Kidney (tissue), 14 donors: ENCODE measurements around the gene TMEM51. TPM values are rescaled to one million over a fixed set of nuclear protein-coding genes. Genes with fewer than 3 reads are reported as not detected.

Experiments
- DNase-seq, 5 donors: peaks; one replicate each; pipeline ENCODE4 v3.0.0-alpha.2; 2013 to 2020
- FAIRE-seq: peaks from 2 replicates; lab custom pipeline; 2012; peaks lifted over from hg19 to GRCh38; lab: Jason Lieb, UNC
- H3K27ac ChIP-seq, 2 donors: one replicate each; pipeline ENCODE4 v1.7.0; 2013; ENCODE audit warnings: low read depth in 2 of 2, low read length in 2 of 2, inconsistent platforms in 1 of 2
- H3K27me3 ChIP-seq: one replicate; pipeline ENCODE4 v1.7.1; 2013; ENCODE audit warnings: low read length, inconsistent platforms; ENCODE audit not compliant: control insufficient read depth, insufficient read depth
- H3K36me3 ChIP-seq, 3 donors: one replicate each; pipeline versions ENCODE4 v1.7.0 to v1.7.1; 2013; ENCODE audit warnings: low read length in 3 of 3, control low read depth in 1 of 3, inconsistent platforms in 1 of 3; ENCODE audit not compliant: insufficient read depth in 3 of 3, control insufficient read depth in 2 of 3
- H3K4me1 ChIP-seq, 3 donors: one replicate each; pipeline versions ENCODE4 v1.7.0 to v1.7.1; 2013; ENCODE audit warnings: low read length in 3 of 3, inconsistent platforms in 1 of 3, low read depth in 1 of 3; ENCODE audit not compliant: control insufficient read depth in 2 of 3, insufficient read depth in 2 of 3
- H3K4me3 ChIP-seq, 3 donors: one replicate each; pipeline versions ENCODE4 v1.7.0 to v1.8.1; 2013; ENCODE audit warnings: low read length in 3 of 3, control low read depth in 1 of 3, inconsistent platforms in 1 of 3
- H3K9ac ChIP-seq, 3 donors: one replicate each; pipeline versions ENCODE4 v1.7.0 to v1.7.1; 2013; ENCODE audit warnings: low read length in 3 of 3, control low read depth in 1 of 3, inconsistent platforms in 1 of 3
- H3K9me3 ChIP-seq, 3 donors: one replicate each; pipeline versions ENCODE4 v1.7.0 to v1.7.1; 2013; ENCODE audit warnings: low read length in 3 of 3, control low read depth in 1 of 3, inconsistent platforms in 1 of 3; ENCODE audit not compliant: control insufficient read depth in 2 of 3, insufficient read depth in 1 of 3
- CTCF ChIP-seq: IDR thresholded peaks from 3 replicates; pipeline ENCODE4 v1.5.1; 2012; ENCODE audit warnings: mild to moderate bottlenecking, moderate library complexity, borderline replicate concordance; ENCODE audit not compliant: insufficient read depth; ENCODE audit errors: extremely low read depth
- intact Hi-C: fragments of 100-400 bp; cut with DNase I; formaldehyde crosslinking; loops from one replicate; pipeline ENCODE4 v1.11.1; 2022
- polyA plus RNA-seq: library from polyadenylated mRNA; stranded (reverse); fragments of 350-450 nt; fragmentation: Illumina TruSeq; extraction: RNeasy Lipid Tissue Mini Kit (QIAGEN cat#74804); gene quantifications from one replicate; pipeline ENCODE4 v1.2.3, GENCODE V29; 2014; ENCODE audit warnings: low read depth, low replicate concordance; ENCODE audit not compliant: insufficient read depth
- total RNA-seq: library from RNA; stranded (reverse); fragmentation: NEBNext Ultra II Directional; extraction: Animal tissue kit (Norgen Biotek cat#: 25700); gene quantifications from one replicate; pipeline ENCODE4 v1.2.1, GENCODE V29; 2021
- donor health status: control.
- donor health status: control.
- donor health status: control.
- donor health status: control.
- donor health status: control.
- donor health status: DM: yes; HTN: yes; CAD: no.
- donor health status: Normal renal cell carcinoma (clear cell type).

The TMEM51 gene
- total and polyA plus RNA-seq, 2 donors from 2014 or later: 38.1 to 48.4 TPM

DNA sequence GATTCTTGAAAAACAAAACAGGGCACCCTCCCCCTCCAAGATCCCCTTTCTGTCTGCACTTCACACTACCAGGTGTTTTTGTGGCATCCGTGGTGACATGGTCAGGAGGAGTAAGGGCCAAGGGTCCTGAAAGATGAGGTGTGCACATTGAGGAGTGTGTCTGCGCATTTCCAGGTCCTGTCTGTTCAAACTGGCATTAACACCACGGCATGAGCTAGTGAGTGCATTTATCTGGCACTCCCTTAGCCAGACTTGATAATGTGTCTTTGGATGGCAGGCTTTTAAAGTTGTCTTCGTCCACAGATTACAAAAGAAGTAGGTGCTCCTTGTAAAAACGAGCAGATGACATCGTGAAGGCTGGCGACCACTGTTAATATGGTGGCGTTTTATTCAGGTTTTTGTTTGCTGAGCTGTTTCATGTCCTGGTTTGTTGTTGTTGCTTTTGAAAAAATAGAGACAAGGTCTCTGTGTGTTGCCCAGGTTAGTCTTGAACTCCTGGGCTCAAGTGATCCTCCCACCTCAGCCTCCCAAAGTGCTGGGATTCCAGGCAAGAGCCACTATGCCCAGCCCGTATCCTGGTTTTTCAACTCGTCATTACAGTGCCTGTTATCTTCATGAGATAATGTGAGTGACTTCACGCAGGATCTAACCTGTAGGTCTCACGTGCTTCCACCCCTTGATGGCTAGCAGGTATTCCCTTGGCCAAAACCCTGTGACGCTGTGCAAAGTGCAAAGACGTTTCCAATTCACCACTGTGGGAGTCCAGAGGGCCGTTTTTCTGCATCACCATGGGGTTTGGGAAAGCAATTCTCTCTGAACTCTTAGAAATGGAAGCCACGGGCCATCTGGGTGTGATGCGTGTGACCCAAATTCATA, 4.2 kb downstream of the TMEM51 start:
- no peaks in the 10 kb centered on the region for H3K9me3 ChIP-seq
- intact Hi-C loops: no loop called here
- H3K4me1 ChIP-seq: peaks cover 0 to 45% (median 36%) of the 10 kb centered on the region in 3 donors
- DNase-seq: no peak
- H3K4me3 ChIP-seq: peak overlapping the region in 1 of 3 donors; percentile 15
- H3K9ac ChIP-seq: peak overlapping the region in 1 of 3 donors; percentile 93
- FAIRE-seq: no peak
- TF ChIP-seq CTCF: no peak
- peak overlapping the region; percentile 65 to 93 for H3K27ac ChIP-seq
- H3K36me3 ChIP-seq: no peaks in the 10 kb centered on the region
- H3K27me3 ChIP-seq: no peaks in the 10 kb centered on the region

GRCh38 chr1:15158506-15159165, 5.1 kb downstream of the TMEM51 start:
- peaks cover 0 to 47% (median 38%) of the 10 kb centered on the region in 3 donors for H3K4me1 ChIP-seq
- H3K9ac ChIP-seq: peak overlapping the region in 1 of 3 donors; percentile 93
- DNase-seq (no peak), FAIRE-seq (no peak)
- H3K4me3 ChIP-seq: peak overlapping the region in 1 of 3 donors; percentile 22
- no peak for TF ChIP-seq CTCF
- H3K27me3 ChIP-seq: no peaks in the 10 kb centered on the region
- intact Hi-C loops: no loop called here
- H3K36me3 ChIP-seq: no peaks in the 10 kb centered on the region
- H3K27ac ChIP-seq: peak overlapping the region; percentile 9 to 63
- H3K9me3 ChIP-seq: no peaks in the 10 kb centered on the region

GRCh38 chr1:15159166-15159555, 5.6 kb downstream of the TMEM51 start:
- intact Hi-C loops: no loop called here
- Histone ChIP-seq H3K4me3 (peak overlapping the region in 1 of 3 donors; percentile 22), H3K27me3 (no peaks in the 10 kb centered on the region), H3K4me1 (peaks cover 0 to 47% (median 38%) of the 10 kb centered on the region in 3 donors), H3K9ac (no peak overlapping the region), H3K36me3 (no peaks in the 10 kb centered on the region), H3K27ac (peak overlapping the region in 1 of 2 donors; percentile 63), H3K9me3 (no peaks in the 10 kb centered on the region)
- no peak for FAIRE-seq
- DNase-seq: no peak
- TF ChIP-seq CTCF: no peak
